OCI-M2 (cell line): ENCODE data around the gene FAM168A.
"Not testable (repeated sequence)": the region's sequence is repeated elsewhere in the genome, so short reads cannot be mapped to it uniquely, and the experiment has no call there.

Experiments used
- DNase-seq: peaks from one replicate; lab custom pipeline; 2025; ENCODE audit not compliant: unreplicated experiment; lab: John Stamatoyannopoulos, UW

The FAM168A gene

GRCh38 chr11:73475549-73476095, 122.3 kb downstream of the FAM168A start:
- no peak for DNase-seq

GRCh38 chr11:73473252-73473651, 124.7 kb downstream of the FAM168A start:
- DNase-seq, result no peak

DNA sequence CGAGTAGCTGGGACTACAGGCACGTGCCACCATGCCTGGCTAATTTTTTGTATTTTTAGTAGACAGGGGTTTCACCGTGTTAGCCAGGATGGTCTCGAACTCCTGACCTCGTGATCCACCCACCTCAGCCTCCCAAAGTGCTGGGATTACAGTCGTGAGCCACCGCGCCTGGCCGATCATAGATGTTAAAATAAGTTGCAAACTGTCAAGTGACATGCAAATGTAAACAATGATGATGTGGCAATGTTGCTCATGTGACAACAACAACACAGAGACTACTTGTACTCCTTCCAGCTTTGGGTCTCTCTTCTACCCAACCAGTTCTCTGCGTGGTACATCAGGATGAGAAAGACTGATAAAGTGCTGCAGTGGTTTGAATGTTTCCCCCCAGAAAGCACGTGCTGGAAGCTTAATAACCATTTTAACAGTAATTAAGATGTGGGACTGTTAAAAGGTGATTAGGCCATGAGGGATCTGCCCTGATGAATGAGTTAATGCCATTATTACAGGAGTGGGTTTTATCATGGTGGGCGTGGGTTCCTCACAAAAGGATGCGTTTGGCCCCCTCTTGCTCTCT, 127.8 kb downstream of the FAM168A start:
- DNase-seq, result not testable (repeated sequence)

DNA sequence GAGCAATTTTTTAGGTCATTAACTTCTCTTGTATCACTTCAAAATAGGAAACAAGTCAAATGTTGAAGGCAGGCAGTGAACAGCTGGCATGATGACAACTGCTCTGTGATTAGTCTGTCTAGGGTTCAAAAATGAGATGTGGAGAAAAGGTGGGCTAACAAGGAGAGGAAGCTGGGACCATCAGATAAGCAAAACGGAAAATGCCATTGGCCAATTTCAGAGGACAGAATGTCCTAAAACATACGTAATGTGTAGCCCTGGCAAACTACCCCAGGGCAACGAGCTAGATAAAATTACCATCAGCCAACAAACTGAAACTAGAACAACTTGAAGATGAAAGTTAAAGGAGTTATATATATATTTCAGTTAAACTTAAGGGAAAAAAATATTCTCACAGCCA, 128.5 kb downstream of the FAM168A start:
- DNase-seq, result no peak

DNA sequence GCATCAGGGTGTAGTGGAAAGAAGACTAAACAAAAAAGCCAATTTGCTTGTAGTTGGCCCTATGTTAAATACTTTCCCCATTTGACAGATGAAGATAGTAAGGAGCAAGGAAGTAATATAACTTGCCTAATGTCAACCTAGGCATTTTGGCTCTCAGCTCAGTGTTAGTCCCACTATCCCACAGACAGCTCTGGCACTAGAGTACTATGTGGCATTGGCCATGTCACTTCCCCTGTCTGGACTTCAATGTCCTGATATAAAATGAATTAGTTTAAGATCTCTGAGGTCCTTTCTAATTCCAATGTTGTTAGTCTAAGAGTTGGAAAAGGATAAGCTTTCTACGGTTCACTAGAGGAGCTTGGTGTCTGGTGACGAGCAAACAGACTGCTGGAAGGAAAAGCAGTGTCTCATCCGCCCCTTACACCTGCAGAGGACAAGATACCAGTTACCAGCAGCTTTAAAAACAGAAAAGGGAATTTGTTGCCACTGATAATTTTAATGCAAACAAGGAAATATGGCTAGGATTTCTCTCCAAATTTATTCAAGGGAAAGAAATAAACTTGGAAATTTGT, 129.2 kb downstream of the FAM168A start:
- no peak for DNase-seq

- no peak for DNase-seq
Measured at GRCh38 chr11:73467505-73467904, 130.4 kb downstream of the FAM168A start.

- DNase-seq, result no peak
Measured at GRCh38 chr11:73466643-73467042, 131.3 kb downstream of the FAM168A start.

GRCh38 chr11:73465871-73466270, 132.0 kb downstream of the FAM168A start:
- no peak for DNase-seq

DNA sequence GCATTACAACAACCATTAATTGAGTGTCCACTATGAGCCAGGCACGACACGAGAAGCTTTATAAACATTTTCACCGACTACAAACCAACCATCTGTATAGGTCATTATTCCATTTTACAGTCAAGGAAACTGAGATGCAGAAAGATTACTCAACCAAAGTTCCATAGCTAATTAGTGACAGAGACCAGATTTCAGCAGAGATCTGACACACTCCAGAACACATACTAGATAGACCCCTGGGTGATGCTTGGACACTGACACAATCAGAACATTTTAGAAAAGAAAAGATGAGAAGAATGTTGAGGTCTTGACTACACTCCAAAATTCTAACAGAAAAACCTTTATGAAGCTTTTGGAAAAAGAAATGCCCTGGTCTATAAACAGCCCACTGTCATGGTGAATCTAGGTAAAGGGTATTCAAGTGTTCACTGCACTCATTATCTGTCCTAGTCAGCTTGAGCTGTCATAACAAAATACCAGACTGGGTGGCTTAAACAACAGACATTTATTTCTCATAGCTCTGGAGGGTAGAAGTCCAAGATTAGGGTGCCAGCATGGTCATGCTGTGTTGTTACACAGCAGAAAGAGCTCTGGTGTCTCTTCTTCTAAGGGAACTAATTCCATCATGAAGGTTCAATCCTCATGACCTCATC, 132.8 kb downstream of the FAM168A start:
- no peak for DNase-seq

DNA sequence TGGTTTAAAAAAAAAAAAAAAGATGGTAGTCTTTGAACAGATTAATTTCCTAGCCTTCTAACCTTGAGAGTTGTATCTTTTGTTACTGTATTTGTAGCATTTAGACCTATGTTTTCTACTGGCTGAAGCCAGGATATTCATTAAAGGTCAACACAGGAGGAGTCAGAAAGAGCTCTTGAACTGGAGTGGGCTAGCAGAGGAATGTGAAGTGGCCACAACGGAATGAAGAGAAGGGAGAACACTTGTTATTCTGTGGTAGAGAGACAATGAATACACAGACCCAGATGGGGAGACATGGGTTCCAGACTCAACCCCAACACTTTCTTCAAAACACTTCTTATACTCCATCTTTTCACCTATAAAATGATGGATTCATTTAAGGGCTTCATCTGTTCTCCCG, 133.6 kb downstream of the FAM168A start:
- no peak for DNase-seq

DNA sequence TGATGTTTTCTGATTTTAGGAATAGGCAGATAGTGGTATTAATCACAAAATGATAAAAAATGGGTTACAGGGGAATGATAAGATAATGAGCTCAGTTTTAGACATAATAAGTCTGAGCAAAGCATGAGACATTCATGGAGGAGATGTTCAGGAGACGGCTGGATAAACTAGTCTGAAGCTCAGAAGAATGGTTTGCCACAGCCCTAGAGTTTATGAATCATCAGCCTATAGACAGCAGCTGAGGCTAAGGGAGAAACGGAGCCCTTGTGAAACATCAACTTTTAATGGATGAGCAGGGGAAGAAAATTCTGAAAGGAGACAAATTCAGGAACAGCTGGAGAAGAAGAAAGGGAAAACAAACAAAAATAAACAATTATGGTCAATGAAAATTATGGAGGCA, 134.6 kb downstream of the FAM168A start:
- no peak for DNase-seq

GRCh38 chr11:73461964-73462363, 135.9 kb downstream of the FAM168A start:
- no peak for DNase-seq

- DNase-seq, result no peak
Measured at GRCh38 chr11:73461335-73461840, 136.5 kb downstream of the FAM168A start.

GRCh38 chr11:73458201-73458600, 139.7 kb downstream of the FAM168A start:
- DNase-seq, result no peak

- DNase-seq, result no peak
Measured at GRCh38 chr11:73454987-73455386, 142.9 kb downstream of the FAM168A start.

- DNase-seq, result no peak
Measured at GRCh38 chr11:73453562-73453961, 144.3 kb downstream of the FAM168A start.

DNA sequence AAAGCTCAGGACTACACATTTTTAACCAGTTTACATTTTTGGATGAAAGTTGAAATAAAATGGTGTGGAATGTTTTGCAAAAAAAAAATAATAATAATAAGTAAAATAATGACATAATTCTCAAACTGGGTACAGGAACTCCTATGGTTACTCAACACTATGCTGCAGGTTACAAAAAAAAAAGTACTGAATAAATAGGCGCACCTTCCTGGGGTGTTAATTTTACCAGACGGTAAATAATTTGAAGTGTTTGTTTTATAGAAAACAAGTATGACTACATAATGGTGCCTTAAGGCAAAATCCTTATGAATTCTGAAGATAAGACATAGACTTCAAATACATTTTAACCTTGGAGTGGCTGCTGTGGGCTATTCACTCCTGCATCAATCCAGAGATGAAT, 145.2 kb downstream of the FAM168A start:
- no peak for DNase-seq

GRCh38 chr11:73451896-73452295, 146.0 kb downstream of the FAM168A start:
- DNase-seq, result no peak

GRCh38 chr11:73446766-73447165, 151.1 kb downstream of the FAM168A start:
- no peak for DNase-seq

DNA sequence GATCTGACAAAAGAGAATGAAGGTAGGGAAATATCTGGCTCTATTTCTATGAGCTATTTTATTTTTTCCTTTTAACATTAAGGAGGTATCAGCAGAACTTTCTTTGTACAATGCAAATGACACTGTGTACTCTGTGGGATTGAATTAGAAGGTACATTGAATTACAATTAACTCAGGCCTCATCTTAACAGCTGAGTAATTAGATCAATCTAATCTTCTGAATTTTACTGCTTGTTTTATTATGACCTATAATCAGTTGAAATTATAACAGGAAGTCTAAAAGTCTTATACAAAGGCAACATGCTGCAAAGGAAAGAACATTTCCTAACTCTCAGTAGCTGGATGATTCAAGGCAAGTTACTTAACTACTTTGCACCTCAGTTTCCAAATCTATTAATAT, 151.9 kb downstream of the FAM168A start:
- no peak for DNase-seq

DNA sequence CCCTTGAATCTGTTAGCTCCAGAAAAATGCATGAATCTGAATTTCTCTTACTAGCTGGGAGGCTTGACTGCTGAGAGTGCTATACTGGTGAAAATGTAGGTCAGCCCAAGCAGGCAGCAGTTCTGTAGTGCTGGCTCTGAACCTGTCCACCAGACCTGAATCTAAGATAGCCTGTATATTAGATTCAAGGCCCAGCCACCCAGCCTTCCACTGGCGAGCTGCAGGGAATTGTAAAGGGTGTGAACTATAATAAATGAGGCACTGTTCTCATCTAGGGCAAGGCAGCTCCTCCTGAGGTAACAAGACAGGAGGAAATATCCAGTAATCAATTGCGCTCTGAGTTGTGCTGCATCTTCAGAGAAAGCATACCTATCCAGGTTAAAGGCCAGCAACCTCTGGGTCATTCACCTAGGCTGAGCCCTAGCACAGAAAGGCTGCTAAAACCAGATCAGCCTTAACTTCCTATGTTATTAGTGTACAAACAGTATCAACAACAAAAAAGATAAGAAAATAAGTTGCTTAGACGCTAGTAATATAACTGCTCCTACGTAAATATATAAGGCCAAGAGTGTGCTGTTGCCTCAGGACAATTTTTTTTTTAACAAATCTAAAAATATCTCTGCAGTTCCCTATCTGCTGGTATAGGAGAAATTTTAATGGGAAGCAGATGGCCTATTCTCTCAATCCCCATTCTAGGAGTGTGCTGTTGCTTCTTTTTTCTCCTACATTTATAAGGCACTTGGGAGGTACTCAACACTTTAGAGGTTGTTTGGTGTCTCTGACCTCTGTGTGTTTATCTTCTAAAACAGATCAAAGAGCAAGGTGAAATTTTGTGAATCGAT, 158.7 kb downstream of the FAM168A start:
- no peak for DNase-seq
